Heart left ventricle (tissue), 13 donors: ENCODE measurements around the gene RELT.

Source experiments
- CTCF ChIP-seq, 12 donors: fragments of 200-600 bp; sonication (generic) in 4 of 12; IDR thresholded peaks; one replicate each; pipeline versions ENCODE4 v1.5.0 to v1.8.0; 2018 to 2022; ENCODE audit warnings: antibody characterized with exemption in 12 of 12, mild to moderate bottlenecking in 5 of 12
- POLR2A ChIP-seq, 2 donors: fragments of 450-650 bp; IDR thresholded peaks; one replicate each; pipeline ENCODE4 v1.6.1; 2017; ENCODE audit warnings: antibody characterized with exemption in 2 of 2, mild to moderate bottlenecking in 2 of 2, moderate library complexity in 2 of 2
- donor health status: ischemic (EF 13 %, LVEDD 7.1; RV severe dilation, severe dysfunction).
- donor health status: DM: no; HTN: yes; CAD: no.
- donor health status: DM: no; HTN: no; CAD: no.
- donor health status: ischemic (EF 25% LVEDD 6.9; RV normal size, moderate dysfunction).
- donor health status: ischemic (EF 25% LVEDD 5.7; RV mildly dilated, moderate dysfunction).
- donor health status: ischemic (EF 35%, LVEDD 5.7; RV mildly dilated, moderate dysfunction).
- donor health status: nonischemic (EF 11% LVEDD 7.7; RV severe dilation, severe dysfunction).
- donor health status: DM: yes; HTN: yes; CAD: no.
- donor health status: PGD.
- donor health status: ischemic (EF 29% LVEDD 5.4; RV normal size, mild dysfunction).
- donor health status: nonischemic (EF 23%, LVEDD 6.1; RV moderate dilation, normal function).

- no peak for TF ChIP-seq CTCF (IDR thresholded peaks at IDR 0.05)
- no peak for TF ChIP-seq POLR2A (IDR thresholded peaks at IDR 0.05)
Measured at GRCh38 chr11:73403541-73403940, 27.3 kb downstream of the RELT start.
